HepG2 (cell line): ENCODE measurements around the gene TAF1C. TPM values are rescaled to one million over a fixed set of nuclear protein-coding genes. Genes with fewer than 3 reads are reported as not detected.
A peak's percentile ranks its signal among the peaks of the same experiment; 100 is the strongest.

ENCODE experiments used
- AFF4 ChIP-seq: sonication (generic); formaldehyde crosslinking; IDR thresholded peaks from 2 replicates; pipeline ENCODE4 v1.4.0; 2020; ENCODE audit warnings: missing genetic modification reagents
- AGO1 ChIP-seq: fragments of 200-400 bp; formaldehyde crosslinking; IDR thresholded peaks from 2 replicates; pipeline ENCODE4 v1.6.1; 2017; ENCODE audit warnings: mild to moderate bottlenecking, low read depth, low read length, moderate library complexity; ENCODE audit not compliant: poor library complexity, severe bottlenecking
- ARNT2 ChIP-seq: sonication (generic); formaldehyde crosslinking; IDR thresholded peaks from 2 replicates; pipeline ENCODE4 v1.8.0; 2022; ENCODE audit warnings: mild to moderate bottlenecking, low read depth, missing genetic modification reagents, moderate library complexity
- ATF7 ChIP-seq, 2 experiments: fragments of 450-650 bp in 1 of 2; sonication (generic) in 1 of 2; formaldehyde crosslinking in 1 of 2; IDR thresholded peaks; 2 replicates each; pipeline versions ENCODE4 v1.4.0 to v1.6.1; 2016 to 2020; ENCODE audit warnings: antibody characterized with exemption in 1 of 2, mild to moderate bottlenecking in 1 of 2, missing genetic modification reagents in 1 of 2
- CCDC6 ChIP-seq: sonication (generic); formaldehyde crosslinking; IDR thresholded peaks from 2 replicates; pipeline ENCODE4 v1.8.1; 2022; ENCODE audit warnings: mild to moderate bottlenecking, missing genetic modification reagents, moderate library complexity
- CHD2 ChIP-seq: IDR thresholded peaks from 2 replicates; pipeline ENCODE4 v1.6.1; 2011; ENCODE audit warnings: low read depth, low read length, improper control_type of control experiment
- EZH2 ChIP-seq: conservative IDR thresholded peaks from 2 replicates; pipeline ENCODE4 v1.6.1; 2012; ENCODE audit warnings: mild to moderate bottlenecking, low read depth, low read length, moderate library complexity
- GPN1 ChIP-seq: sonication (generic); formaldehyde crosslinking; IDR thresholded peaks from 2 replicates; pipeline ENCODE4 v1.5.1; 2020; ENCODE audit warnings: missing genetic modification reagents, borderline replicate concordance
- HINFP ChIP-seq: sonication (generic); formaldehyde crosslinking; IDR thresholded peaks from 2 replicates; pipeline ENCODE4 v1.4.0; 2020; ENCODE audit warnings: low read depth, mild to moderate bottlenecking, missing genetic modification reagents
- HMG20A ChIP-seq: IDR thresholded peaks from 2 replicates; pipeline ENCODE4 v1.6.1; 2016; ENCODE audit warnings: borderline replicate concordance
- HNF4A ChIP-seq: sonication (generic); formaldehyde crosslinking; IDR thresholded peaks from 2 replicates; pipeline ENCODE4 v1.4.0; 2020; ENCODE audit warnings: missing genetic modification reagents
- MAFK ChIP-seq, 2 experiments: IDR thresholded peaks in 1 of 2; conservative IDR thresholded peaks in 1 of 2; 2 replicates each; pipeline ENCODE4 v1.6.1; 2011; ENCODE audit warnings: improper control_type of control experiment in 2 of 2, low read length in 2 of 2
- MIXL1 ChIP-seq: IDR thresholded peaks from 2 replicates; pipeline ENCODE4 v1.6.1; 2016
- NFYC ChIP-seq: IDR thresholded peaks from 2 replicates; pipeline ENCODE4 v1.6.1; 2016; ENCODE audit warnings: missing genetic modification reagents, missing compliant biosample characterization
- NR2C2 ChIP-seq: sonication (generic); formaldehyde crosslinking; IDR thresholded peaks from 2 replicates; pipeline ENCODE4 v1.4.0; 2020; ENCODE audit warnings: missing genetic modification reagents, mild to moderate bottlenecking, moderate library complexity, borderline replicate concordance
- PHF21A ChIP-seq: sonication (generic); formaldehyde crosslinking; IDR thresholded peaks from 2 replicates; pipeline ENCODE4 v1.5.0; 2020; ENCODE audit warnings: mild to moderate bottlenecking, missing genetic modification reagents
- SP5 ChIP-seq: IDR thresholded peaks from 2 replicates; pipeline ENCODE4 v1.6.1; 2016; ENCODE audit warnings: low read depth, borderline replicate concordance
- ZBTB14 ChIP-seq: sonication (generic); formaldehyde crosslinking; IDR thresholded peaks from 2 replicates; pipeline ENCODE4 v1.4.0; 2020; ENCODE audit warnings: missing genetic modification reagents
- ZBTB42 ChIP-seq: sonication (generic); formaldehyde crosslinking; IDR thresholded peaks from 2 replicates; pipeline ENCODE4 v1.5.0; 2020; ENCODE audit warnings: mild to moderate bottlenecking, missing genetic modification reagents
- ZFP90 ChIP-seq: sonication (generic); formaldehyde crosslinking; IDR thresholded peaks from 2 replicates; pipeline ENCODE4 v1.8.0; 2022; ENCODE audit warnings: missing genetic modification reagents, mild to moderate bottlenecking, inconsistent platforms, borderline replicate concordance
- ZFY ChIP-seq: sonication (generic); formaldehyde crosslinking; IDR thresholded peaks from 2 replicates; pipeline ENCODE4 v1.4.0; 2020; ENCODE audit warnings: missing genetic modification reagents
- ZNF136 ChIP-seq: sonication (generic); formaldehyde crosslinking; IDR thresholded peaks from 2 replicates; pipeline ENCODE4 v1.8.1; 2022; ENCODE audit warnings: low read depth, mild to moderate bottlenecking, moderate library complexity, missing genetic modification reagents
- ZNF788 ChIP-seq: sonication (generic); formaldehyde crosslinking; IDR thresholded peaks from 2 replicates; pipeline ENCODE4 v1.5.0; 2020; ENCODE audit warnings: mild to moderate bottlenecking, missing genetic modification reagents, borderline replicate concordance
- polyA plus RNA-seq, 8 experiments: library from polyadenylated mRNA; depleted of rRNA in 3 of 8; stranded (reverse) in 7 of 8; unstranded in 1 of 8; fragments of >200 nt; fragmentation: Illumina TruSeq in 4 of 8; extraction: Trizol in 4 of 8; gene quantifications; 2 replicates each; pipeline versions ENCODE4 v1.2.1 to v1.2.3, GENCODE V29; 2011 to 2016; ENCODE audit warnings: low read depth in 4 of 8, missing spikeins in 1 of 8, mixed read lengths in 1 of 8; ENCODE audit not compliant: insufficient read depth in 1 of 8
- total RNA-seq, 5 experiments: library from RNA; depleted of rRNA; stranded (reverse); fragments of >200 nt; fragmentation: Illumina TruSeq; extraction: Trizol; gene quantifications; 2 replicates each; pipeline ENCODE4 v1.2.3, GENCODE V29; 2016; ENCODE audit warnings: low read depth in 1 of 5

TAF1C gene
- total and polyA plus RNA-seq, 2 of the 13 experiments (the other 11 are each of a cell fraction or from before 2014, with no cell fraction given): 15.6 to 20.8 TPM

- peak; percentile 19; the same call in 1 of the 2 replicates for TF ChIP-seq ZFY (CRISPR knock-in tag)
- TF ChIP-seq AFF4: 0 out of 2 replicates have a peak, but pooled peaks have one; percentile 11
- TF ChIP-seq ZBTB14 (CRISPR knock-in tag): peak; percentile 49; the same call in 1 of the 2 replicates
- no peak for TF ChIP-seq AGO1
- no peak for TF ChIP-seq CHD2
- peak; percentile 27; the same call in 1 of the 2 replicates for TF ChIP-seq CCDC6 (CRISPR knock-in tag)
- TF ChIP-seq ZNF788 (CRISPR knock-in tag): peak; percentile 46; the same call in 1 of the 2 replicates
- TF ChIP-seq NFYC: no peak
- TF ChIP-seq ZBTB42 (CRISPR knock-in tag): no peak; the same call in 1 of the 2 replicates
- TF ChIP-seq ZFP90 (CRISPR knock-in tag): no peak
- peak; percentile 82 for TF ChIP-seq NR2C2 (CRISPR knock-in tag)
- TF ChIP-seq ZNF136 (CRISPR knock-in tag): peak; percentile 76; the same call in 1 of the 2 replicates
- TF ChIP-seq ARNT2: peak; percentile 30; the same call in 1 of the 2 replicates
- TF ChIP-seq SP5 (CRISPR knock-in tag): peak; percentile 86
- no peak for TF ChIP-seq HINFP (CRISPR knock-in tag)
- peak; percentile 30 for TF ChIP-seq MIXL1 (CRISPR knock-in tag)
- peak; percentile 78 for TF ChIP-seq HNF4A (CRISPR knock-in tag)
- TF ChIP-seq HMG20A: peak; percentile 22; the same call in 1 of the 2 replicates
- TF ChIP-seq GPN1: no peak
- TF ChIP-seq ATF7 (IDR thresholded peaks at IDR 0.05): peak; percentile 38; the same call in 1 of the 2 replicates
- TF ChIP-seq ATF7 (CRISPR knock-in tag; IDR thresholded peaks at IDR 0.05): peak; percentile 63; the same call in 1 of the 2 replicates
- no peak for TF ChIP-seq EZH2
- TF ChIP-seq PHF21A: peak; percentile 87
- no peak for TF ChIP-seq MAFK (conservative IDR thresholded peaks at IDR 0.05 in 1 of 2, IDR thresholded peaks at IDR 0.05 in 1 of 2; ENCODE audit: low read length in 2 of 2)
Measured at GRCh38 chr16:84138824-84139627, 47.8 kb downstream of the TAF1C start (continued).
